ENCODE measurements around the gene EFEMP1.

The EFEMP1 gene, protein sequence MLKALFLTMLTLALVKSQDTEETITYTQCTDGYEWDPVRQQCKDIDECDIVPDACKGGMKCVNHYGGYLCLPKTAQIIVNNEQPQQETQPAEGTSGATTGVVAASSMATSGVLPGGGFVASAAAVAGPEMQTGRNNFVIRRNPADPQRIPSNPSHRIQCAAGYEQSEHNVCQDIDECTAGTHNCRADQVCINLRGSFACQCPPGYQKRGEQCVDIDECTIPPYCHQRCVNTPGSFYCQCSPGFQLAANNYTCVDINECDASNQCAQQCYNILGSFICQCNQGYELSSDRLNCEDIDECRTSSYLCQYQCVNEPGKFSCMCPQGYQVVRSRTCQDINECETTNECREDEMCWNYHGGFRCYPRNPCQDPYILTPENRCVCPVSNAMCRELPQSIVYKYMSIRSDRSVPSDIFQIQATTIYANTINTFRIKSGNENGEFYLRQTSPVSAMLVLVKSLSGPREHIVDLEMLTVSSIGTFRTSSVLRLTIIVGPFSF

DNA sequence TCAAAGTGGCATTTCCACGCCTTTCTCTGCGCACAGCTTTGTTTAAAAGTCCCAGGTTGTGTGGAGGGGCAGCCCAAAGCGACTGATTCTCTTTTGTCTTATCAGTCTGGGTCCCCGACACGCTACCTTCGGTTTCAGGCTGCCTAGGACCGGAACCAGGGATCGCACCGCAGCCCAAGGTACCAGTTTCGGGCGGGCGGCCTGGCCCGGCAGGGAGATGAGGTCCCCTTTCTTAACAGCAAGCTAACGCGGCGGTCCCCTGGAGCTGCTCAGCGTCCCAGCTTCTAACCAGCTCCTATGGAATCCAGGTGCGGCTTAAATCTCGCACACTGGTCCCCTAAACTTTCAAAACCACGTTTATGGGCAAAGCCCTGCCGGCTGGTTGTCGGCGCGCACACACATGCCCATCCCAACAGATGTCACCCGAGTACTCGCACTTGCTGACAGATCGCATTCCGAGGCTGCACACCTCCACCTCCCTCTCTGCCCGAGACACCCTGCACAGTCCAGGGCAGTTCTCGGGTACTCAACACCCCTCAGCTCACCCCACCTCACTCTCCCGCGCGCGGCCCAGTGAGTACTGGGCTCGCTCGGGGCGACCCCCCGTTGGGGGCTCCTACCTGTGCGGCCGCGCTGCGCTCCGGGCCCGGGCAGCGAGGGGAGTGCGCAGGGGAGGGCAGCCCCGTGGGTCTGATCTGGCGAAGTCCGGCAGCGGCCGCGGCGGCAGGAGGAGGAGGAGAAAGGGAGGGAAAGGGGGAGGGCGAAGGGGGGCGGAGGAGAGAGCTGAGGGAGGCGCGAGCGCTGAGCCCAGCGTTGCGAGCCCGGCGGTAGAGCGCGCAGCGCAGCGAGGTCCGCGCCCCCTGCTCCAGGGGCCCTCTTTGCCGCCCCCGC is at the start of gene EFEMP1:
EFEMP1 (minus strand) TSS at position 692 of the 891 bp plus-strand sequence. CDS start 1,342 bp downstream, outside the sequence.
- H3K4me3 ChIP-seq (ENCODE audit: low read depth, low read length) = peak within 1 kb of the TSS; percentile 59

- no peak overlapping the region for H3K4me3 ChIP-seq (ENCODE audit: low read depth, low read length)
These were observed 46.9 kb upstream of the EFEMP1 start for GRCh38 chr2:55970500-55970899.

DNA sequence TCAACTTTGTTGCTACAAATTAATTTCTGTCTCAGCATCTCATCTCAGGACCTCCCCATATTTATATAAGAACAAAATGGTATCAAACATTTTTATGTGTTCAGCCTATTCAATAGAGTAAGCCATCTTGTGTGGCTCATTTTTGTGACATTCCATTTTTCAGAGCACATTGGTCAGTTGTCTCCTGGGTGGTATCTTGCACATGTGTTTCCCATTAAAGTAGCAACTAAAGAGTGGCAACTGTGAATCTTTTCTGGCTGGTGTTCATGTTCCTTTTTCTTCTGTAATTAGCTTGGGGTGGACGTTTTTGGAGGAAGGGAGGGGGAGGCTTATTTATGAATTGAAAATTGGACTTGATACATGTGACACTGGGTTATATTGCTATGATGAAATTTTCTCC is 45.4 kb upstream of the EFEMP1 start:
- H3K4me3 ChIP-seq (ENCODE audit: low read depth, low read length) = no peak overlapping the region

DNA sequence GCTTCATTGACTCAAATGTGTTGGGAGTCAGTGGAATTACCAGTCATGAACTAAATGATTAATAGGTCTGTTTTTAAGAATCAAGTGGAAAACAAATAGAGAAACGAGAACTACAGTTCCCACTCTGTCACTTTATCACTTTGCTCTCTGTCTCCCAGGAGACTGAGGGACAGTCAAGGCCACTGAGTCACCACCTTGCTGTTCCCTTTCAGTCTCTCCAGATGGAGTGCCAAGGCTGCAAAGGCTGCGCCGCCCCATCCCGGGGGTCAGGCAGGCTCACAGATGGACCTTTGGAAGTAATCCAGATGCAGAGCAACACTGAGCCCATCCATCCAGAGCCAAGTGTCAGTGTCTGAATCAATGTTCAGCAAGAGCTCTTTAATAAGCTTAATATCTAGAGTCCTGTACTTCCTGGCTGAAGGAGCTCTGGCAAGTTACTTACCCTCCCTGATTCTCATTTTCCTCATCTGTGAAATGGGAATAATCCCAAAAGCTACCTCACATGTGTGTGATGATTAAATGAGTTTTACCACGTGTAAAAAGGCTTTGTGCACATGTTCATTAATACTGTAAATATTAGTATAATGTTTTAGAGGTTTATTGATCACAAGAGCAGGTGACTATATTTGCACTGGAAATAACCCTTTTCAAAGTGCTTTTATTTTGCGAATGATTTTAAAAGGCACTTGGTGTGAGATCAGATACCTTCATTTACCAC is 43.0 kb upstream of the EFEMP1 start:
- no peak overlapping the region for H3K4me3 ChIP-seq (ENCODE audit: low read depth, low read length)

- no peak overlapping the region for H3K4me3 ChIP-seq (ENCODE audit: low read depth, low read length)
These were observed 42.4 kb upstream of the EFEMP1 start for GRCh38 chr2:55965966-55966365.

DNA sequence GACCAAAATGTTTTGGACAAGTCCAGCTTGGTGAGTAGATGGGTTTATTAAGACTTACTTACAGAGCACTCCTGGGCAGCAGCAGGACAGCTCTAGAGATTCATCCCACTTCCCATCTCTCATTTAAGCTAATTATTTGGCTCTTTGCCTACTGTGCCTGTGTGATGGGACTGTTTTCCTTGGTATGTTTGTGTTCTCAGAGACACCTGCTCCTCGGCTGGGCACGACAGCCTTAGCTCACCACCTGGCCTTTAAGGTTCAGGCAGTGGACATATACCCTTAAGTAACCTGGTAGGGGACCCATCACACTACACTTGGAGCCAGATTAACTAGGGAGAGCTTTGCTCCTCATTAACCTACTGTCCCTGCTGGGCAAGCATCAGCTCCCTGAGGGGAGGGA is 41.7 kb upstream of the EFEMP1 start:
- H3K4me3 ChIP-seq (ENCODE audit: low read depth, low read length) = no peak overlapping the region

GRCh38 chr2:55962915-55963314 is 39.3 kb upstream of the EFEMP1 start:
- no peak overlapping the region for H3K4me3 ChIP-seq (ENCODE audit: low read depth, low read length)

- H3K4me3 ChIP-seq (ENCODE audit: low read depth, low read length) = no peak overlapping the region
These were observed 37.8 kb upstream of the EFEMP1 start for GRCh38 chr2:55961318-55961911.

DNA sequence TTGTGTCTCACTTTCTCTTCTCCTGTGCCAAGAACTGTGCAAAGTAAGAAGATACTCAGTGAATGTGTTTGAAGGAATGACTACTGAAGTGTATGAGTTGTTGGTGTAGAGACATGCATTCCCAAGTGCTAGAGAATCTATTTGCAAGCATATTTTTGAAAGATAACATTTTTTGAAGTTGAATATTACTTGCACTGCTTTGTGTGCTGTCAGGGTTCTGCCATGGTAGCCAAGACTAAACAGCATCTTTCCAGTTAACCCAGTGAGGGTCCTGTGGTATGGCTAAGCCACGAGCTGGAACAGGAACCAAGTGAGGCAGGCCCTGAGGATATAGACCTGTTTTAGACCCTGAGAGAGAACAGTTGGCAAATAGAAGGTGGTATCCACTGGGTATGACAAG is 35.2 kb upstream of the EFEMP1 start:
- no peak overlapping the region for H3K4me3 ChIP-seq (ENCODE audit: low read depth, low read length)

DNA sequence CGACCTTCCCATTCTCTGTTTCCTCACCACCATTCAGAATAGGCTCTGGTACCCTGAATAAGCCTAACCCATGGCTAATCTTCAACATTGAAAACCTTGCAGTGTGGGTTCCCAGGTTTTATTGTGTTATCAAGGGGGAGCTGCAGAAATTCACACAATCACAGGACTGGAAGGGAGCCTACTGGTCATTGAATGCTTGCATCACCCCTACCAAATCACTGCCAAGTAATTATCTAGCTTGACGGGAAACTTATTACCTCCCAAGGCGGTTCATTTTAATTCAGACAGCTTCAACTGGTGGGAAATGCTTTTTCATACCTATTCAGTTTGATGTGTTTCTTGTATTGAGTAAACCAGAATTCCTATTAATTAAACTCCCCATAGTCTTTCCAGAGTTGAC is 33.6 kb upstream of the EFEMP1 start:
- H3K4me3 ChIP-seq (ENCODE audit: low read depth, low read length) = no peak overlapping the region

DNA sequence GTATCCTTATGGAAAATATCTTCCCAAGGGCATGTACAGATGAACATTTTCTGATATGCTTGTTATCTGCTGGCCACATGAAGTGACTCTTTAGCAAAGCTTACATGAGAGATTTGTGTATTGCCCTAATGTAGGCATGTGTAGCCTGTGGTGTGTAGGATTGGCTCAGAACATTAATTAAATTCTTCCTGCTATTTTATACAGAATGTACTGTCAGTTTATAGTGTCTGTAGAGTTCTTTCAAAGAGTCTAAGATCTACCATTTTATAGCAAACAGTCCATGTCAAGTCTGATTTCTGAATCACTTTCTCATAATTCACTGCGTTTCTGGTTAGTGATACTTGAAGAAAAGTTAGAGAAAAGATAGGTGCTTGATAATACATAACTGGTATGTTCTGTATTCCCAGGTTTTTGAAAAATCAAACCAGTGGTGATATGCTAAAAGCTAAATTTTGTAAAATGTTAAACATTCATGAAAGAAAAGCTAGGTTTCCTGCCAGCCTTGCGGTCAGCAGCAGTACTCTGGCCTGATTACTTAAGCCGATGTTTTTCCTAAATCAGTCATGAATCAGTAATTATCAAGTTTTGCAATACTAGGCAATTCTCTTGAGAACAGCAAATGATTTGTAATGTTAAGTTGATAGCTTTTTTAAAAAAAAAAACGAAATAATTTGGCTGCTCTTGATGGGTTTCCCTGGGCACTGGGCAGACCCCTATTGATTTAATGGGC is 30.9 kb upstream of the EFEMP1 start:
- H3K4me3 ChIP-seq (ENCODE audit: low read depth, low read length) = no peak overlapping the region

DNA sequence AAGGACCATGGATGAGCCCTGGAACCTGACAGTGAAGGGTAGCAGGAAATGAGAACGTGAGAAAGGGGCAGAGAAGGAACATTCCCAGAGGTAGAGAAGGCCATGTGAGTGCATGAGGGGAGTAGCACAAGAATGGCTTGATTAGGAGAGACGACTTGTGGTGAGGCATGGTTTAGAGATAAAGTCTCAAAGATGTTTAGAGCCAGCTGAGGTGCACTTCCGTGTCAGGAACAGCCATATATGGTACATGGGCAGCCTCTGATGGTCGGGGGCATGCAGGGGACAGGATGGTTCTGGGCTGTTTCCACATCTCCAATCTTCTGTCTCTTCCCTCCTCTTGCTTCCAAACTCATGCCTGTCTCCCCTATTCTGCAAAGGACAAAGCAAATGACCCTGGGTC is 28.8 kb upstream of the EFEMP1 start:
- H3K4me3 ChIP-seq (ENCODE audit: low read depth, low read length) = no peak overlapping the region

DNA sequence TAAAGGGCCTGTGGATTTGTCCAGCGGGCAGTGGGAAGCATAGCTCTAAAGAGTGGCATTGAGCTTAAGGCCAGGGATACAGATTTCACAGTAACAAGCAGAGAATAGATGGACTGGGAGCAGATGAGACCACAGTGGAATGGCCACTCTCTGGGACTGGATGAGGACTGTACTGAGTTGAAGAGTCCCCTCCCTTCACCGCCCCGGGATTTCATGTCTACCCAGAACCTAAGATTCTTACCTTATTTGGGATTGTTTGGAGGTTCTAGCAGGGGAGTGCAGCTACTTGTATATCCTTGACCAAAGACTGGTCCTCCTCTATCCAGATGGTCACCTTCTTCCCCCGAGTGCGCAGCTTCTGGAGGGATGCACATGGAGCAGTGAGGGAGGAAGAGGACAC is 28.0 kb upstream of the EFEMP1 start:
- no peak overlapping the region for H3K4me3 ChIP-seq (ENCODE audit: low read depth, low read length)

- no peak overlapping the region for H3K4me3 ChIP-seq (ENCODE audit: low read depth, low read length)
These were observed 26.0 kb upstream of the EFEMP1 start for GRCh38 chr2:55949613-55950012.

- no peak overlapping the region for H3K4me3 ChIP-seq (ENCODE audit: low read depth, low read length)
These were observed 25.6 kb upstream of the EFEMP1 start for GRCh38 chr2:55949211-55949610.

DNA sequence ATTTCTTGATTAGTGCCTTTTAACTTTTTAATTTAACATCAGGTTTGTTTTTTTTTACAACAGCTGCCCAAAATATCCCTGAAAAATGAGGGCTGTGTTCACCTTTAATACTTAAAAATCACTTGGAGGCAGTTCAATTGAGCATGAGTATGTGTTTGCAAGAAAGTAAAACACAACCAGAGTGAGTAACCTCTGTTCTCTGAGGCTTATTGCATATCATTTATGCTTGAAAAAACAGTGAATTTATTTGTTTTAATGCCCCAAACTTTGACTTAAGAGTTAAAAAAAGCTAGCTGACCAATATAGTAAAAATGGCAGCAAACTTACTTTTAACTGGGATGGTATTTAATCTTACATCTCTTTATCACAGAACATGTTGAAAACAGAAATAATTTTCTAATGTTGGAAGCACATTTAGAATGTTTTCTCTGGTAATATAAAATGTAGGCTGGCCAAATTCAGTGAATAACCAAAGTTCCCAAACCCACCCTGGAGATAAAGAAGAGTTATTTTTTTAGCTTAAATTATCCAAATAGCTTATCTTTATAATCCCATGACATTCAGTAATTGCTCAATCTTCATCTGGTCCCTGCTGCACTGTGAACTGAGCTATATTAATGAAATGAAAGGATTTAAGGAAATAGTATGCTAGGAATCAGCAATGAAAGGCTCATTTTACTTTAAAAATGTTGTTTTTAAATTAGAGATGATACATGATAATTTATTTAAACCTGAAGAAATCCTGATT is 24.8 kb upstream of the EFEMP1 start:
- no peak overlapping the region for H3K4me3 ChIP-seq (ENCODE audit: low read depth, low read length)

- no peak overlapping the region for H3K4me3 ChIP-seq (ENCODE audit: low read depth, low read length)
These were observed 24.2 kb upstream of the EFEMP1 start for GRCh38 chr2:55947752-55948151.

DNA sequence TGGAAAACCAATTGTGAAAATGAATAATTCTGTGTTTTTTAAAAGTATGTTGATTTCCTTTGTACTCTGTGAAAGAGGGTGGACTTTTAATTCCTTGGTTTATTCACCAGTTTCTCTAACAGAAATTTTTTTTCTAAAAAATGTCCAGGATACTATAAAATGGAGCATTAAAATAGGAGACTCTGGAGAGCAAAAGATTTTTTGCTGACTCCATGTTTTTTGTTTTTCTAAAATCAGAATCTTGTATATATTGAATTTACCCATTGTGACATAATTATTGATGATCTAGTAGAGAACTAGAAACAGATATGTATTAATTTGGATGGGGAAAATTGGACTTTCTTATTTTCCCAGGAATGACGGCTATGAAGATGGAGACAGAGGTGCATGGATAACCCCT is 23.2 kb upstream of the EFEMP1 start:
- no peak overlapping the region for H3K4me3 ChIP-seq (ENCODE audit: low read depth, low read length)

GRCh38 chr2:55943466-55943865 is 19.9 kb upstream of the EFEMP1 start:
- H3K4me3 ChIP-seq (ENCODE audit: low read depth, low read length) = no peak overlapping the region

Measured in iPS-11a (cell line).